DMS 273 (cell line): ENCODE data around the gene TFR2.

Experiments used
- DNase-seq: peaks from one replicate; lab custom pipeline; 2025; ENCODE audit not compliant: unreplicated experiment; lab: John Stamatoyannopoulos, UW

The TFR2 gene

GRCh38 chr7:100613412-100614175 lies 27.8 kb downstream of the TFR2 start:
- DNase-seq: no peak

DNA sequence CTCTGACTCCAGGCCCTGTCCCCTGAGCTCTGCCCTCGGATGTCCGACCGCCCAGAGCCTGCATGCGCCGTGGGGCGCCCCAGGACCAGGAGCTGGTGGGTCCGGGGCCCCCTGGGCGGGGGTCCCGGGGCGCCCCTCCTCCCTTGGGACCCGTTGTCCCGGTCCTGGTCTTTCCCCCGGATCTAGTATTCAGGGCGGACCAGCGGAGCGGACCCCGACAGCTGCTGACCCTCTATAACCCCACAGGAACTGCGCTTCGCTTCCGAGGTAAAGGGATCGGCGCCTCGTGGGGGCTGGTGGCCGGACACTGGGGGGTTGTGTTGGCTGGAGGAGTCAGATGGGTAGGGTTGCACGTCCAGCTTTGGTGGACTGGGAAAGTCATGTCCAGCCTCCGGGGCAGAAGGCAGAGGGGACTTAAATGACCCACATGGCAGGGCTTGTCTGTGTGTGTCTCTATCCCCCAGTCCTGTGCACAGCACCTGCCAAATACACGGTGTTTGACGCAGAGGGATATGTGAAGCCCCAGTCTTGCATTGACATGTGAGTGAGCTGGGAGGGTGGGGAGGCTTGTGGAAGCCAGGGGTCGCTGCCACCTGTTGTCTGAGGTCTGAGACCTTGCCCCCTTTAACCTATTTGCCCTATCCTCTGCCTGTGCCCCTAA lies 28.5 kb downstream of the TFR2 start:
- DNase-seq: peak; percentile 47

- DNase-seq: peak; percentile 100
Measured at GRCh38 chr7:100611983-100612729, 29.2 kb downstream of the TFR2 start, which contains the start of gene MOSPD3. TSS of gene MOSPD3 (plus strand) at chr7:100612540. CDS start at chr7:100612792, 252 bp downstream.

GRCh38 chr7:100609958-100610357 lies 31.4 kb downstream of the TFR2 start:
- DNase-seq: no peak

DNA sequence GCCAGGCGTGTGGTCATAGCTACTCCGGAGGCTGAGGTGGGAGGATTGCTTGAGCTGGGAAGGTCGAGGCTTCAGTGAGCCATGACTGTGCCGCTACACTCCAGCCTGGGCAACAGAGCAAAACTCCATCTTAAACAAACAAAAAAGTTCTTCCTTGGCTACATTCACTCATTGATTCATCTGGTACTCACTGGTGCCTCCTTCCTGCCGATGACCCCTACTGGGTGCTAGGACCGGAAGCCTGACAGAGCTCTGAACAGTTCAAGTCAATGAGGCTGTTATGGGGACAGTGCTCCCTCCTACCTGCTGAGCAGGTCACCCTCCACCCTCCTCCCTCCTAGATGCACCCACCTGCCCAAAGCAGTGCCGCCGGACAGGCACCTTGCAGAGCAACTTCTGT lies 34.2 kb downstream of the TFR2 start:
- DNase-seq: no peak

- DNase-seq: no peak
Measured at GRCh38 chr7:100606313-100606712, 35.0 kb downstream of the TFR2 start.

DNA sequence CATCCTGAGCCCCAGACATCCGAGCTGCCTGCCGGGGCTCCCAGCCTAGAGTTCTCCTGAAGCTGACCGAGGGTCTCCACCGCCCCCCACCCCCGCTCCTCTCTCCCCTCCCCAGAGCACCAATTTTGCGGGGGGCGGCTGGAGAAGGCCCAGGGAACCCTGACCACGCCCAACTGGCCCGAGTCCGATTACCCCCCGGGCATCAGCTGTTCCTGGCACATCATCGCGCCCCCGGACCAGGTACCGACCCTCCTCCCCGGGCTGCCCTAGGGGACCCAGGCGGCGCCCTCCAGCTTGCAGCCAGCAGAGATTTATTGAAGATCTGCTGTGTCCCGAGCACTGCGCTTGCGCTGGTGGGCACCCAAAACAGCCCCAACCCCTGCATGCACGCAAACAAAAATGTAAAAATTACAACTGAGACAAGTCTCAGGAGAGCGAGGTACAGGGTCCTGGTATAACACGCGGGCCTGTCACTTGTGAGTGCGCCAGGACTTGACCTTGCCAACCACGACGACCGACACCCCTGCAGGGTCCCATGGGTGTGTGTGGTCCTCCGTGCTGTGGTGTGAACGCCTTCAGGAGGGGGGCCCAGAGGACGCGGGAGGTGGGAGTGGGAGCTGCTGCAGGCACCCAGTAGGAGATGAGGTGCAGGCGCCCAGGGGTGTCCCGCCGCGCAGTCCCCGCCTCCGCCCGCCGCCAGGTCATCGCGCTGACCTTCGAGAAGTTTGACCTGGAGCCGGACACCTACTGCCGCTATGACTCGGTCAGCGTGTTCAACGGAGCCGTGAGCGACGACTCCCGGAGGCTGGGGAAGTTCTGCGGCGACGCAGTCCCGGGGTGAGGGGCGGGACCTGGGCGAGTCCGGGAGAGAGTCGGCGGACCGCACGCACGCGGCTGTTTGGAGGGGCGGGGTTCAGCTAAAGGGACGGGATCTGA lies 36.1 kb downstream of the TFR2 start:
- no peak for DNase-seq

DNA sequence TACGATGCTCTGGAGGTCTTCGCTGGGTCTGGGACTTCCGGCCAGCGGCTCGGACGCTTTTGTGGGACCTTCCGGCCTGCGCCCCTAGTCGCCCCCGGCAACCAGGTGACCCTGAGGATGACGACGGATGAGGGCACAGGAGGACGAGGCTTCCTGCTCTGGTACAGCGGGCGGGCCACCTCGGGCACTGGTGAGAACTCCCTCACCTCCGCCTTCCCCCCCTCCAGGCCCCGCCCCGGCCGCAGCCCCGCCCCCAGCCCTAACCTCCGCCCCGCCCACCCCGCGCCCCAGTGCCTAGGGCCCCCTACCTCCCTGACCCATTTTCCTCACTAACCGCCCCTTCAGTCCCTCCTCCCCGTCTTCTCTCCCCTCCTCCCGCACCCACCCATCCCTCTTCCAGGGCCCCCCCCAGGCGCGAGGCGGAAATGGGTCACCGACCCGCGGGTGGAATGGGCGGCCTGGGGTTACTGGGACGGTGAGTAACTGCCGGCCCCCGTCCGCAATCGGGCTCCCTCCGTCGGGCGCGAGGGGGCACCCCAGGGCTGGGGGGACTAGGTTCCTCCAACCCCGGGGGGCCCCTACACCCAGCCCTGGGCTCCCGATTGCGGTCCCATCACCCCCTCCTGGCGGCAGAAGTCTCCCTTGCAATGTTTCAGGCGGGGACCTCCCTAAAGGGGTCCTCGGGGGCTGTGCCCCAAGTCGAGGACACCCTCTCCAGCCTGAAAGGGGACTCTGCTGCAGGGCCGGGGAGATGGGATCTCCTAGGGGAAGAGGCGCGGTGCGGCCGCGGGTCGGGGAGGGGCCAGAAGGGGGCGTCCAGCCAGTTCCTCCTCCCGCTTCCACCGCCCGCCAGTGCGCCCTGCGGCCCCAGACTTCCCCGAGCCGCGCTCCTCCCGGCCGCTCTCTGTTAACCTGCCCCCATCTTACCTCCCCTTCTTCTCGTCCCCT lies 37.0 kb downstream of the TFR2 start:
- DNase-seq: peak; percentile 84

DNA sequence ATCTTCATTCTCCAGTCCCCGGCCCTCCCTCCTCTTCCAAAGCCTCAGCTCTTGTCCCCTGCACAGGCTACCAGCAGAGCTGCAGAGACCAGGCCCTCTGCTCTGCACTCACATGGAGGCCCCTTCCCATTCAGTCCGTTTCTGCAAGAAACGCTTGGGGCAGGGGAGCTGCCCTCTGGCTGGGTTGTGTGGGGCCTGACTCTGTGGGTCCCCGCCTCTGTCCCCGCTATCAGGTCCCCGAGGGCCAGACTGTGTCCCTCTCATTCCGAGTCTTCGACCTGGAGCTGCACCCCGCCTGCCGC lies 37.7 kb downstream of the TFR2 start:
- no peak for DNase-seq

GRCh38 chr7:100602889-100603725 lies 38.2 kb downstream of the TFR2 start:
- peak; percentile 60 for DNase-seq

DNA sequence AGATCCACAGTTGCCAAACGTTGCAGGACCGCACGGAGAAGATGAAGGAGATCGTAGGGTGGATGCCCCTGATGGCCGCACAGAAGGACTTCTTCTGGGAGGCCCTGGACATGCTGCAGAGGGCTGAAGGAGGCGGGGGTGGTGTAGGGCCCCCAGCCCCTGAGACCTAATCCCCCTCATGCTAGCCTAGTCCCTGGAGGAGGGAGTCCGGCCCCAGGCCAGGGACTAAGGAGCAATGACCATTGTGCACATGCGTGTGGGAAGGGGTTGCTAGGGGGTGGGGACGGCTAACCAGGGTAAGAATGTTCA lies 40.7 kb downstream of the TFR2 start:
- no peak for DNase-seq

GRCh38 chr7:100599911-100600729 lies 41.2 kb downstream of the TFR2 start:
- DNase-seq: no peak

DNA sequence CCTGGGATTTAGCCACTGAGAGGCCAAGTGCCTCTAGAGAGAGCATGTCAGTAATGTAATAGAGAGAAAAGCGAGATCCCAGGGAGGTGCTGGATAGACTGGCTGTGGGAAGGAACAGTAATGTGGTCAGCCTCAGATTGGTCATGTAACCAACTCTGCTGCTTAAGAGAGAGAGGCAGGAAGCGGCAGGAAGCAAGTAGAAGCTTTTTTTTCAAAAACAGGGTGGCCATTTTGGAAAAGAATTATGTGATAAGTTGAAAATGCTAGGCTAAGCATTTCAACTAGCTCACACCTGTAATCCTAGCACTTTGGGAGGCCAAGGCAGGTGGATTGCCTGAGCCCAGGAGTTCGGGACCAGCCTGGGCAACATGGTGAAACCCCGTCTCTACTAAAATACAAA lies 42.9 kb downstream of the TFR2 start:
- no peak for DNase-seq

DNA sequence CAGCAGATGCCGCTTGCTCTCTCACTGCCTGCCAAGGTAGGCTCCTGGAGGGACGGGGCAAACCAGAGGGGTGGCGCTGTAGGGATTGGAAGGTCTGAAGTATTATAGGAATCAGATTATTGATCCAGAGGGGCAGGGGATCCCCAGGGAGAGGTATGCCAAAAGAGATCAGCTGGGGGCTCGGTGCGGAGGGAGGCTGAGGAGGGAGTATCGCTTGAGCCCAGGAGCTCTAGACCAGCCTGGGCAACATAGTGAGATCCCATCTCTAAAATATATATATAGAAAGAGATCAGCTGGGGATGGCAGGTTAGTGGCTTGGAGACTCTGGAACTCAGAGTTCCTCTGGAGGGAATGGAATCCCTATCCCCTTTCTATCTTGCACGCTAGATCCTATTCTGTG lies 46.2 kb downstream of the TFR2 start:
- DNase-seq: no peak

GRCh38 chr7:100591596-100591995 lies 49.8 kb downstream of the TFR2 start:
- no peak for DNase-seq

DNA sequence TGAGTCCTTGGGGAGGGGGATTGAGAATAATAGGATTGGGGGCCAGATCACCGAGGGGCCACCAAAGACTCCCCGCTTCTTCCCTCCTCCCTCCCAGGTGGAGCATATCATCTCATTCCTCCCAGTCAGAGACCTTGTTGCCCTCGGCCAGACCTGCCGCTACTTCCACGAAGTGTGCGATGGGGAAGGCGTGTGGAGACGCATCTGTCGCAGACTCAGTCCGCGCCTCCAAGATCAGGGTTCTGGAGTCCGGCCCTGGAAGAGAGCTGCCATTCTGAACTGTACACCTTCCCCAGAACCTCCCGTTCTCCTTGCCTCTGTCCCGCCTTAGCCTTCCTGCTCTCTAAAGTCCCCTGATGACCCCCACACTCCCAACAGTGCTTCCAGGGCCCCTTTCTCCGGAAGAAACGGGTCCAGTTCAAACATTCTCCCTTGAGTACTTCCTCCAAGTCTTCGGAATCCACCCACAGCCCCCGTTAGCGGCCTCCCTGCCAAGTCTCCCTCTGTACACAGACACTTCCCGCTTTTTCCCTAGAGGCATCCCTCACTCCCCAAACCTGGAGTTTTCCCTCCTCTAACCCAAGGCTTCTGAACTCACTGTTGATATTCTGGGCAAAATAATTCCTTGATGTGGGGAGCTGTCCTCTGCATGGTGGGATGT lies 51.1 kb downstream of the TFR2 start:
- no peak for DNase-seq

DNA sequence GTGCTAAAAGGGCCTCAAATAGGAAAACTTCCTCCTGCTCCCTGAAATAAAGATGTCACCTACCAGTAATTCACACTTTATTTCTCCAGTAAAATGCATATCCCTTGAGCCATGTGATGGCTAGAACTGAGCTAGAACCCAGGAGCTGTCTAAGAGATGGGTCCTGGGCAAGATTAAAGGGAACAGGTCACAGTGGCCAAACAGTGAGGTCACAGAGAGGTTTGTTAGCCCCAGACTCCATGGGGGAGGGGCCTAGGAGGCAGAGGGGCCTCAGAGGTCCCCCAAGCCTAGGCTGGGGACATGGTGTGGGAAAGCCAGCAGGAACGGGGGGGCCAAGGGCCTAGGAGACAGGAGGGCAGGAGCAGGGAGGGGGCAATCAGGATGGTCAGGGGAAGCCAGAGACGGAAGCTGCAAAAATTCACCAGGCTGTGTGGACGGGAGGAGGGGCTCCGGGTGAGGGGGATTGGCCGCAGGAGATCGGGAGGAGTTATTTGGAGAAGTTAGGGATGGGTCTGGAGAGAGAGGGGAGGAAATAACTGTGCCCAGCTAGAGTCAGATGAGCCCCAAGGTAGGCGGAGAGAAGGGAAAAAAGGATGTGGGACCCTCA lies 51.9 kb downstream of the TFR2 start:
- no peak for DNase-seq
